Endodermal cell (in vitro differentiated cells): Measurements from ENCODE around the gene PODNL1. TPM values are rescaled to one million over a fixed set of nuclear protein-coding genes. Genes with fewer than 3 reads are reported as not detected.

ENCODE experiments used
- DNase-seq: peaks from one replicate; pipeline ENCODE4 v3.0.0-alpha.2; 2017
- H3K27ac ChIP-seq: 2 replicates; pipeline ENCODE4 v1.5.1; 2013; ENCODE audit warnings: mild to moderate bottlenecking, low read depth, low read length, moderate library complexity
- H3K27me3 ChIP-seq: 2 replicates; pipeline ENCODE4 v1.6.1; 2013; ENCODE audit warnings: mild to moderate bottlenecking, low read length, moderate library complexity; ENCODE audit not compliant: insufficient read depth, control insufficient read depth, poor library complexity, severe bottlenecking
- H3K36me3 ChIP-seq: 2 replicates; pipeline ENCODE4 v1.7.0; 2013; ENCODE audit warnings: mild to moderate bottlenecking, low read length, moderate library complexity; ENCODE audit not compliant: control insufficient read depth, insufficient read depth
- H3K4me1 ChIP-seq: one replicate; pipeline ENCODE4 v1.7.0; 2013; ENCODE audit warnings: low read length; ENCODE audit not compliant: control insufficient read depth, insufficient read depth
- H3K4me3 ChIP-seq: 2 replicates; pipeline ENCODE4 v1.5.1; 2013; ENCODE audit warnings: mild to moderate bottlenecking, low read length, moderate library complexity
- H3K9ac ChIP-seq: 2 replicates; pipeline ENCODE4 v1.6.1; 2013; ENCODE audit warnings: mild to moderate bottlenecking, low read length, moderate library complexity; ENCODE audit not compliant: poor library complexity, severe bottlenecking; ENCODE audit errors: extremely low read depth
- H3K9me3 ChIP-seq: 2 replicates; pipeline ENCODE4 v1.6.1; 2013; ENCODE audit warnings: mild to moderate bottlenecking, low read length, moderate library complexity; ENCODE audit not compliant: control insufficient read depth
- H3K27ac Mint-ChIP-seq: 2 replicates; pipeline ENCODE4 v1.8.0; 2020; ENCODE audit warnings: mixed read lengths
- H3K27me3 Mint-ChIP-seq: 2 replicates; pipeline ENCODE4 v1.8.0; 2021; ENCODE audit warnings: mild to moderate bottlenecking, mixed read lengths; ENCODE audit not compliant: insufficient read depth
- H3K36me3 Mint-ChIP-seq: 2 replicates; pipeline ENCODE4 v1.8.0; 2020; ENCODE audit warnings: low read depth, mixed read lengths
- H3K4me1 Mint-ChIP-seq: 2 replicates; pipeline ENCODE4 v1.8.0; 2020; ENCODE audit warnings: mixed read lengths
- H3K4me3 Mint-ChIP-seq: 2 replicates; pipeline ENCODE4 v1.8.0; 2020; ENCODE audit warnings: mild to moderate bottlenecking, moderate library complexity, mixed read lengths
- H3K9me3 Mint-ChIP-seq: 2 replicates; pipeline ENCODE4 v1.8.0; 2020; ENCODE audit warnings: mild to moderate bottlenecking, mixed read lengths
- CTCF ChIP-seq: fragments of 200-600 bp; sonication (generic); conservative IDR thresholded peaks from 2 replicates; pipeline ENCODE4 v1.5.0; 2021; ENCODE audit warnings: antibody characterized with exemption, mild to moderate bottlenecking
- WGBS, 2 experiments: methylation state at CpG; one replicate each; pipeline versions ENCODE4 v1.1.5 to v1.1.7; 2013; ENCODE audit warnings: missing lambda C conversion rate in 2 of 2, mixed read lengths in 1 of 2; ENCODE audit not compliant: insufficient coverage in 1 of 2, insufficient read length in 1 of 2; 5-methylcytosine and 5-hydroxymethylcytosine counted together
- total RNA-seq, 2 donors: library from RNA; stranded (reverse); fragmentation: NEBNext Ultra II Directional in 1 of 2; extraction: Animal tissue kit (Norgen Biotek cat#: 25700) in 1 of 2; gene quantifications; 2 replicates in 1 of 2; 3 replicates in 1 of 2; pipeline ENCODE4 v1.2.1, GENCODE V29; 2021

Gene PODNL1
- total RNA-seq, 2 donors from 2014 or later: 0.29 TPM; not detected in 1

GRCh38 chr19:13958043-13958442 lies 19.8 kb upstream of the PODNL1 start:
- Histone ChIP-seq H3K36me3 (peaks cover 36% of the 10 kb centered on the region), H3K9ac (no peak overlapping the region), H3K9me3 (no peaks in the 10 kb centered on the region), H3K27ac (no peak overlapping the region), H3K4me1 (no peaks in the 10 kb centered on the region), H3K27me3 (no peaks in the 10 kb centered on the region), H3K4me3 (no peak overlapping the region)
- Mint-ChIP-seq H3K27me3 (no peaks in the 10 kb centered on the region), H3K36me3 (peaks cover 38% of the 10 kb centered on the region), H3K9me3 (no peaks in the 10 kb centered on the region), H3K27ac (no peak overlapping the region), H3K4me3 (no peak overlapping the region), H3K4me1 (peaks cover 9% of the 10 kb centered on the region)
- no peak for TF ChIP-seq CTCF
- DNase-seq: no peak
- WGBS, 2 experiments: 88 to 90% methylated on average over 12 of the region's 12 CpGs

GRCh38 chr19:13957051-13957450 lies 18.8 kb upstream of the PODNL1 start:
- Histone ChIP-seq H3K9ac (no peak overlapping the region), H3K4me1 (no peaks in the 10 kb centered on the region), H3K27ac (no peak overlapping the region), H3K9me3 (no peaks in the 10 kb centered on the region), H3K36me3 (peaks cover 36% of the 10 kb centered on the region), H3K4me3 (no peak overlapping the region), H3K27me3 (no peaks in the 10 kb centered on the region)
- peaks cover 38% of the 10 kb centered on the region for H3K36me3 Mint-ChIP-seq
- no peak overlapping the region for H3K27ac Mint-ChIP-seq
- WGBS, 2 experiments: 93 to 100% methylated on average over 5 to 8 of the region's 8 CpGs
- H3K9me3 Mint-ChIP-seq: no peaks in the 10 kb centered on the region
- H3K27me3 Mint-ChIP-seq: no peaks in the 10 kb centered on the region
- no peak overlapping the region for H3K4me3 Mint-ChIP-seq
- no peak for DNase-seq
- TF ChIP-seq CTCF: no peak
- peaks cover 10% of the 10 kb centered on the region for H3K4me1 Mint-ChIP-seq

GRCh38 chr19:13956365-13956744 lies 18.1 kb upstream of the PODNL1 start:
- no peaks in the 10 kb centered on the region for H3K9me3 ChIP-seq
- H3K27ac ChIP-seq: no peak overlapping the region
- peaks cover 6% of the 10 kb centered on the region for H3K4me1 Mint-ChIP-seq
- no peak overlapping the region for H3K27ac Mint-ChIP-seq
- no peaks in the 10 kb centered on the region for H3K4me1 ChIP-seq
- WGBS, 2 experiments: 97 to 100% methylated on average over 11 to 16 of the region's 16 CpGs
- H3K4me3 ChIP-seq: no peak overlapping the region
- H3K4me3 Mint-ChIP-seq: no peak overlapping the region
- no peak for TF ChIP-seq CTCF
- no peaks in the 10 kb centered on the region for H3K27me3 ChIP-seq
- no peaks in the 10 kb centered on the region for H3K27me3 Mint-ChIP-seq
- DNase-seq: no peak
- peaks cover 36% of the 10 kb centered on the region for H3K36me3 ChIP-seq
- H3K9ac ChIP-seq: no peak overlapping the region
- peaks cover 34% of the 10 kb centered on the region for H3K36me3 Mint-ChIP-seq
- H3K9me3 Mint-ChIP-seq: no peaks in the 10 kb centered on the region
